ENCODE data around the gene SNX15. TPM values are rescaled to one million over a fixed set of nuclear protein-coding genes. Genes with fewer than 3 reads are reported as not detected.

SNX15 gene
- total RNA-seq, 1 donor from 2014 or later: 40.4 TPM

- Mint-ChIP-seq H3K27me3 (ENCODE audit: unreplicated experiment) (peaks cover 1% of the 10 kb centered on the region), H3K27ac (ENCODE audit: unreplicated experiment) (no peak overlapping the region), H3K4me3 (ENCODE audit: unreplicated experiment) (no peak overlapping the region), H3K36me3 (ENCODE audit: unreplicated experiment) (no peaks in the 10 kb centered on the region), H3K4me1 (ENCODE audit: low read depth, unreplicated experiment) (no peaks in the 10 kb centered on the region), H3K9me3 (ENCODE audit: unreplicated experiment) (peaks cover 3% of the 10 kb centered on the region)
- TF ChIP-seq CTCF (IDR thresholded peaks at IDR 0.05; ENCODE audit: partially characterized antibody, unreplicated experiment): no peak
- DNase-seq: no peak
Observed at GRCh38 chr11:64990222-64990923, 36.9 kb upstream of the SNX15 start.

GRCh38 chr11:64994318-64994717 is 32.9 kb upstream of the SNX15 start:
- Mint-ChIP-seq H3K4me1 (ENCODE audit: low read depth, unreplicated experiment) (no peaks in the 10 kb centered on the region), H3K36me3 (ENCODE audit: unreplicated experiment) (no peaks in the 10 kb centered on the region), H3K27ac (ENCODE audit: unreplicated experiment) (no peak overlapping the region), H3K9me3 (ENCODE audit: unreplicated experiment) (peaks cover 1% of the 10 kb centered on the region), H3K4me3 (ENCODE audit: unreplicated experiment) (no peak overlapping the region), H3K27me3 (ENCODE audit: unreplicated experiment) (peaks cover 3% of the 10 kb centered on the region)
- TF ChIP-seq CTCF (IDR thresholded peaks at IDR 0.05; ENCODE audit: partially characterized antibody, unreplicated experiment): no peak
- no peak for DNase-seq

- Mint-ChIP-seq H3K4me3 (ENCODE audit: unreplicated experiment) (no peak overlapping the region), H3K9me3 (ENCODE audit: unreplicated experiment) (peaks cover 3% of the 10 kb centered on the region), H3K4me1 (ENCODE audit: low read depth, unreplicated experiment) (no peaks in the 10 kb centered on the region), H3K27ac (ENCODE audit: unreplicated experiment) (no peak overlapping the region), H3K27me3 (ENCODE audit: unreplicated experiment) (peaks cover 3% of the 10 kb centered on the region), H3K36me3 (ENCODE audit: unreplicated experiment) (no peaks in the 10 kb centered on the region)
- DNase-seq: no peak
- no peak for TF ChIP-seq CTCF (IDR thresholded peaks at IDR 0.05; ENCODE audit: partially characterized antibody, unreplicated experiment)
Observed at GRCh38 chr11:64996327-64996709, 30.9 kb upstream of the SNX15 start.

GRCh38 chr11:64996710-64997380 is 30.4 kb upstream of the SNX15 start, which contains the start of gene BATF2:
TSS of gene BATF2 (minus strand) at chr11:64996971. CDS start at chr11:64996914, 57 bp downstream.
- Mint-ChIP-seq H3K9me3 (ENCODE audit: unreplicated experiment) (peaks cover 3% of the 10 kb centered on the region), H3K36me3 (ENCODE audit: unreplicated experiment) (no peaks in the 10 kb centered on the region), H3K27ac (ENCODE audit: unreplicated experiment) (no peak within 1 kb of the TSS), H3K27me3 (ENCODE audit: unreplicated experiment) (peaks cover 3% of the 10 kb centered on the region), H3K4me3 (ENCODE audit: unreplicated experiment) (no peak within 1 kb of the TSS), H3K4me1 (ENCODE audit: low read depth, unreplicated experiment) (no peaks in the 10 kb centered on the region)
- DNase-seq: no peak
- TF ChIP-seq CTCF (IDR thresholded peaks at IDR 0.05; ENCODE audit: partially characterized antibody, unreplicated experiment): no peak

- Mint-ChIP-seq H3K27ac (ENCODE audit: unreplicated experiment) (no peak overlapping the region), H3K4me3 (ENCODE audit: unreplicated experiment) (no peak overlapping the region), H3K4me1 (ENCODE audit: low read depth, unreplicated experiment) (no peaks in the 10 kb centered on the region), H3K9me3 (ENCODE audit: unreplicated experiment) (peaks cover 3% of the 10 kb centered on the region), H3K27me3 (ENCODE audit: unreplicated experiment) (peaks cover 3% of the 10 kb centered on the region), H3K36me3 (ENCODE audit: unreplicated experiment) (no peaks in the 10 kb centered on the region)
- TF ChIP-seq CTCF (IDR thresholded peaks at IDR 0.05; ENCODE audit: partially characterized antibody, unreplicated experiment): no peak
- no peak for DNase-seq
Observed at GRCh38 chr11:64998141-64998540, 29.1 kb upstream of the SNX15 start.

Data from glutamatergic neuron (in vitro differentiated cells).